Esophagus squamous epithelium (tissue), 4 donors: Measurements from ENCODE around the gene ZNF575.

Experiments
- POLR2A ChIP-seq, 4 donors: fragments of 450-650 bp; IDR thresholded peaks; one replicate each; pipeline ENCODE4 v1.6.1; 2017; ENCODE audit warnings: antibody characterized with exemption in 4 of 4, mild to moderate bottlenecking in 4 of 4, moderate library complexity in 3 of 4
- TF ChIP-seq, protein P1 (sequence below), 6 experiments: fragments of 450-650 bp in 4 of 6; fragments of 200-600 bp in 2 of 6; sonication (generic) in 2 of 6; IDR thresholded peaks; one replicate each; pipeline ENCODE4 v1.5.1; 2016 to 2019; ENCODE audit warnings: antibody characterized with exemption in 6 of 6, mild to moderate bottlenecking in 4 of 6, moderate library complexity in 4 of 6

DNA sequence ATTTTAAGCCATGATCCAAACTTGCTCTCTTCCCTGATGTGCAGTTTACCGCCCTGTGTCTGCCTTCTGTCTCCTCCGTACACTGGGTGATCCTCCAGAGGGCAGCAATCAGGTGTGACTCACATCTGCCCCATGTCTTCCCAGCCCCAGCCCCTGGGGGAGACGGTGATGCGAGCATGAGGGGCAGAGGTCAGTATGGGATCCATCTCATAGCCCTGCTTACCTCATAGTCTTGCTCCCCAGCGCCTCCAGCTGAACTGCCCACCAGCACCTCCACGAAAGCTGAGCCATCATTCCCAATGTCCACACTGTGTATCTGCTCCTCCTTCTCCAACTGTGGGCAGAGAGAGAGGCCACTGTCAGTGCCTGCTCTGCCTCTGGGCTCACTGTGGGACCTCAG, 27.7 kb downstream of the ZNF575 start:
- TF ChIP-seq, protein P1, sequence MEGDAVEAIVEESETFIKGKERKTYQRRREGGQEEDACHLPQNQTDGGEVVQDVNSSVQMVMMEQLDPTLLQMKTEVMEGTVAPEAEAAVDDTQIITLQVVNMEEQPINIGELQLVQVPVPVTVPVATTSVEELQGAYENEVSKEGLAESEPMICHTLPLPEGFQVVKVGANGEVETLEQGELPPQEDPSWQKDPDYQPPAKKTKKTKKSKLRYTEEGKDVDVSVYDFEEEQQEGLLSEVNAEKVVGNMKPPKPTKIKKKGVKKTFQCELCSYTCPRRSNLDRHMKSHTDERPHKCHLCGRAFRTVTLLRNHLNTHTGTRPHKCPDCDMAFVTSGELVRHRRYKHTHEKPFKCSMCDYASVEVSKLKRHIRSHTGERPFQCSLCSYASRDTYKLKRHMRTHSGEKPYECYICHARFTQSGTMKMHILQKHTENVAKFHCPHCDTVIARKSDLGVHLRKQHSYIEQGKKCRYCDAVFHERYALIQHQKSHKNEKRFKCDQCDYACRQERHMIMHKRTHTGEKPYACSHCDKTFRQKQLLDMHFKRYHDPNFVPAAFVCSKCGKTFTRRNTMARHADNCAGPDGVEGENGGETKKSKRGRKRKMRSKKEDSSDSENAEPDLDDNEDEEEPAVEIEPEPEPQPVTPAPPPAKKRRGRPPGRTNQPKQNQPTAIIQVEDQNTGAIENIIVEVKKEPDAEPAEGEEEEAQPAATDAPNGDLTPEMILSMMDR (IDR thresholded peaks at IDR 0.05): no peak
- TF ChIP-seq POLR2A (IDR thresholded peaks at IDR 0.05): no peak
